Keratinocyte (primary cell): ENCODE data around the gene USP47.

ENCODE experiments used
- CTCF ChIP-seq, 3 experiments: IDR thresholded peaks in 1 of 3; conservative IDR thresholded peaks in 1 of 3; optimal IDR thresholded peaks in 1 of 3; 2 replicates in 2 of 3; 3 replicates in 1 of 3; pipeline versions ENCODE3 to v1.5.1; 2011; ENCODE audit warnings: low read length in 3 of 3, mild to moderate bottlenecking in 3 of 3, moderate library complexity in 2 of 3, control low read depth in 1 of 3, inconsistent platforms in 1 of 3; ENCODE audit not compliant: insufficient read depth in 2 of 3; ENCODE audit errors: extremely low read depth in 1 of 3
- EZH2 ChIP-seq: IDR thresholded peaks from one replicate; pipeline ENCODE4 v1.6.1; 2012; ENCODE audit warnings: inconsistent platforms, mild to moderate bottlenecking, low read length, moderate library complexity

GRCh38 chr11:11964774-11965150 is 123.0 kb downstream of the USP47 start:
- TF ChIP-seq CTCF (optimal IDR thresholded peaks at IDR 0.05 in 1 of 3, IDR thresholded peaks at IDR 0.05 in 1 of 3, conservative IDR thresholded peaks at IDR 0.05 in 1 of 3; ENCODE audit: extremely low read depth in 1 of 3, insufficient read depth in 2 of 3, low read length in 3 of 3) = no peak
- no peak for TF ChIP-seq EZH2
